Measurements from ENCODE around the gene IKBKG.
"Not testable (repeated sequence)": the region's sequence is repeated elsewhere in the genome, so short reads cannot be mapped to it uniquely, and the experiment has no call there.

IKBKG gene

GRCh38 chrX:154605566-154605965, 58.1 kb downstream of the IKBKG start:
- no peak for DNase-seq (ENCODE audit: low spot score)

DNA sequence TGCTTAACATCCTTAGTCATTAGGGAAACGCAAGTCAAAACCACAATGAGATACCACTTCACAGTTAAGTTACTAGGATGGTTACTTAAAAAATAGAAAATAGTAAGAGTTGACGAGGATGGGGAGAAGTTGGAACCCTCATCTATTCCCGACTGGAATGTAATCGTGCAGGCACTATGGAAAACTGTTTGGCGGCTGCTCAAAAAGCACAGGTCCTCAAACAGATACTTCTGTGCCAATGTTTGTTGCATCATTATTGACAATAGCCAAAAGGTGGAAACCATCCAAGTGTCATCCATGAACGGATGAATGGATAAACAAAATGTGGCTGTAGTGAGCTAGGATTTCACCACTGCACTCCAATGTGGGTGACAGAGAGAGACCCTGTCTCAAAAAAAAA, 60.0 kb downstream of the IKBKG start:
- no peak for DNase-seq (ENCODE audit: low spot score)

DNA sequence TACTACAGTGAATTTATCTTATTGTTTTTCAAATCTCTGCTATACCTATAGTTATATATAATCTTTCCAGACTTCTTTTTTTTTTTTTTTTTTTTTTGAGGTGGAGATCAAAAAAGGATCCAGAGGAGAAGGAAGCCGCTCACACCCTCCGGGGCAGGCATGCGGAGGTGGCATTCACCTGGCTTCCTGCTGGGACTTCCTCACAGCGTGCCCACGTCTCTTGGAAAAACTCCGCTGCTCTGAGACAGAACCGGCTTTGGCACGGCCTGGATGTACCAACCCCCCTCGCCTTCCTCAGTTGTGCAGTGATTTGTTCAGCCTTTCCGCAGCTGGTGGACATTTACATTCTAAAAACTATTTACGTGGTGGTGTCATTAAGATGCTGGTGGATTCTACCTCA, 60.6 kb downstream of the IKBKG start:
- DNase-seq (ENCODE audit: low spot score), result not testable (repeated sequence)

- DNase-seq (ENCODE audit: low spot score), result not testable (repeated sequence)
Measured at GRCh38 chrX:154608823-154609222, 61.4 kb downstream of the IKBKG start.

DNA sequence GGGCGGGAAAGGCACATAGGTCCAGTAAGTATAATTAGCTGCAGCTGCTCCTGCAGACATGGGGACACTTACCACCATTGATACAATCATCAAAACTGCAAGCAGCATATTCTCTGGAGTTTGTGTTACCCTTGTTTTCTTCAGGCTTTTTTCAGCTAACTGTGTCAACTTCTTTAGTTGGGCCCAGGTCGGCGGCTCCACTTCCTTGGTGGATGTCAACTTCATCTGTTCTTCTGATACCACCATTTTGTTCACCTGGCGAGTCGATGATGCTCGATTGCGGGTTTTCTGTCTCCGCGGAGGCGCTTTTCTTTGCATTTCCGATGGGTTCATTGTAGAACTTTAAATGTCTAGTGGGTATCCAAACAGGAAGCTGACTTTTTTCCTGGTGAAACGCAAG, 63.7 kb downstream of the IKBKG start:
- not testable (repeated sequence) for DNase-seq (ENCODE audit: low spot score)

GRCh38 chrX:154613586-154613985, 66.2 kb downstream of the IKBKG start:
- not testable (repeated sequence) for DNase-seq (ENCODE audit: low spot score)
